Ectodermal cell (in vitro differentiated cells): ENCODE data around the gene NOL4L.

Experiments used
- H3K27ac ChIP-seq: 2 replicates; pipeline ENCODE4 v1.7.0; 2013; ENCODE audit warnings: mild to moderate bottlenecking, low read depth, low read length; ENCODE audit not compliant: insufficient read depth, poor library complexity, severe bottlenecking
- H3K27me3 ChIP-seq: 2 replicates; pipeline ENCODE4 v1.7.0; 2013; ENCODE audit warnings: mild to moderate bottlenecking, low read length; ENCODE audit not compliant: insufficient read depth, control insufficient read depth, poor library complexity, severe bottlenecking
- H3K36me3 ChIP-seq: one replicate; pipeline ENCODE4 v1.7.0; 2013; ENCODE audit warnings: low read length; ENCODE audit not compliant: control insufficient read depth, insufficient read depth
- H3K4me1 ChIP-seq: one replicate; pipeline ENCODE4 v1.7.0; 2013; ENCODE audit warnings: low read length; ENCODE audit not compliant: control insufficient read depth, insufficient read depth
- H3K4me3 ChIP-seq: 2 replicates; pipeline ENCODE4 v1.7.0; 2013; ENCODE audit warnings: low read depth, low read length, control low read depth; ENCODE audit not compliant: insufficient read depth
- H3K9me3 ChIP-seq: 2 replicates; pipeline ENCODE4 v1.7.0; 2013; ENCODE audit warnings: mild to moderate bottlenecking, low read length, moderate library complexity; ENCODE audit not compliant: control insufficient read depth
- WGBS, 2 experiments: methylation state at CpG; one replicate each; pipeline ENCODE4 v1.1.7; 2013; ENCODE audit warnings: missing lambda C conversion rate in 2 of 2; 5-methylcytosine and 5-hydroxymethylcytosine counted together

Gene NOL4L

GRCh38 chr20:32569018-32569379 lies 16.1 kb downstream of the NOL4L start:
- Histone ChIP-seq H3K27me3 (no peaks in the 10 kb centered on the region), H3K4me1 (peaks cover 16% of the 10 kb centered on the region), H3K36me3 (no peaks in the 10 kb centered on the region), H3K4me3 (no peak overlapping the region), H3K9me3 (no peaks in the 10 kb centered on the region), H3K27ac (no peak overlapping the region)
- 76 to 81% methylated on average over 3 of the region's 3 CpGs for WGBS, 2 experiments

- Histone ChIP-seq H3K27ac (no peak overlapping the region), H3K27me3 (no peaks in the 10 kb centered on the region), H3K36me3 (no peaks in the 10 kb centered on the region), H3K4me1 (peaks cover 17% of the 10 kb centered on the region), H3K4me3 (no peak overlapping the region), H3K9me3 (no peaks in the 10 kb centered on the region)
- WGBS, 2 experiments, result 94% methylated on average over 6 of the region's 6 CpGs
These were observed 17.6 kb downstream of the NOL4L start for GRCh38 chr20:32567384-32568178.

DNA sequence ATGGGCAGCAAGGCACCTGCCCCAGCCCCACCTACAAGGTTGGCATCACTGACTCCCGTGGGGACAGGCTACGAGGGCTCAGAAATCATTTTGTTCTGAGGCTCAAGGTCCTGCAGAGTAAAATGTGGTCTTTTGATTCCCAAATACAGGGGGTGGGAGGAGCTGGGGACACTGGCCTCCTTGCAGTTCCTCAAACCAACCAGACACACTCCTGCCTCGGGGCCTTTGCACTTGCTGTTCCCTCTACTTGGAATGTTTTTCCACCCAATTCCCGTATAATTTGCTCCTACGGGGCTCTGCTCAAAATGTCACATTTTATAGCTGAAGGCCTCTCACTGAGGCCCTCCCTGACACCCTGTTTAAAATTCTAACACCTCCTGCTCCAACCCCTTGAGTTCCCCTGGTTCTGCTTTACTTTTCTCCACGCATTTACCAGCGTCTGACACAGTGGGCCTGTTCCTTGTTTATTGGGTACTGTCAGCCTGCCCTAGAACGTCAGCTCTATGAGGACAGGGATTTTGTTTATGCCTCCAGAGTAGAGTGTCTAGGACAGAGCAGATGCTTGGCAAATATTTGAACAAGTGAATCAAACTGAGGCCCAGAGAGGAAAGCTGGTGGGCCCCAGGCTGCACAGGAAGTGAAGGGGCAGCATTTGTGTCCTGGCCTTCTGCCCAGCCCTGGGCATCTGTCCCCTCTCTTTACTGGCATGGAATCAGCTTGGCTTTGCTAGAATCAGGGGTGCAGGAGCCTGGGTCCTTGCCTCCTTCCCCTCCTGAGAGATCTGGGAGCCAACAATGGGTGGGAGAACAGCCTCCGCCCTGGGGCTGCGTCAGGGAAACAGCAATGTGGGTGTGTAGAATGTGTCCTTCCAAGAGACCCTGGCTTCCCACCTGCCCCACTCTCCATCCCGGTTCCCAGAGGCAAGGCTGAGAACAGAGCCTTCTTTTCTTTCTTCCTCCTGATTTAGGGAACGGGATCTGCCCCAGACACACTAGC lies 18.5 kb downstream of the NOL4L start:
- 88 to 91% methylated on average over 11 to 12 of the region's 12 CpGs for WGBS, 2 experiments
- Histone ChIP-seq H3K36me3 (no peaks in the 10 kb centered on the region), H3K27ac (no peak overlapping the region), H3K9me3 (no peaks in the 10 kb centered on the region), H3K27me3 (no peaks in the 10 kb centered on the region), H3K4me3 (no peak overlapping the region), H3K4me1 (peaks cover 25% of the 10 kb centered on the region)

DNA sequence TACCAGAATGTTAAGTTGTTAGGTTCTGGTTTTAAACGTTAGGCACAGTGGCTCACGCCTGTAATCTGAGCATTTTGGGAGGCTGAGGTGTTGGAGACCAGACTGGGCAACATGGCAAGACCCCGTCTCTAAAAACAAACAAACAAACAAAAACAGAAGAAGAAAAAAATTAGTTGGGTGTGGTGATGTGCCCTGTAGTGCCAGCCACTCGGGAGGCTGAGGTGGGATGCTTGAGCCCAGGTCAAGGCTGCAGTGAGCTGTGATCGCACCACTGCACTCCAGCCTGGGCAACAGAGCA lies 19.4 kb downstream of the NOL4L start:
- Histone ChIP-seq H3K36me3 (no peaks in the 10 kb centered on the region), H3K4me3 (no peak overlapping the region), H3K27me3 (no peaks in the 10 kb centered on the region), H3K4me1 (peaks cover 31% of the 10 kb centered on the region), H3K27ac (no peak overlapping the region), H3K9me3 (no peaks in the 10 kb centered on the region)
- 93 to 99% methylated on average over 4 to 5 of the region's 5 CpGs for WGBS, 2 experiments

- no peaks in the 10 kb centered on the region for H3K27me3 ChIP-seq
- peaks cover 31% of the 10 kb centered on the region for H3K4me1 ChIP-seq
- WGBS, 2 experiments, result 84 to 87% methylated on average over 19 of the region's 19 CpGs
- no peak overlapping the region for H3K4me3 ChIP-seq
- no peaks in the 10 kb centered on the region for H3K36me3 ChIP-seq
- H3K9me3 ChIP-seq, result no peaks in the 10 kb centered on the region
- no peak overlapping the region for H3K27ac ChIP-seq
These were observed 20.0 kb downstream of the NOL4L start for GRCh38 chr20:32564921-32565734.

- no peak overlapping the region for H3K4me3 ChIP-seq
- peaks cover 34% of the 10 kb centered on the region for H3K4me1 ChIP-seq
- H3K27ac ChIP-seq, result no peak overlapping the region
- WGBS, 2 experiments, result 93 to 95% methylated on average over 6 of the region's 6 CpGs
- H3K36me3 ChIP-seq, result no peaks in the 10 kb centered on the region
- no peaks in the 10 kb centered on the region for H3K27me3 ChIP-seq
- no peaks in the 10 kb centered on the region for H3K9me3 ChIP-seq
These were observed 20.7 kb downstream of the NOL4L start for GRCh38 chr20:32564440-32564839.

DNA sequence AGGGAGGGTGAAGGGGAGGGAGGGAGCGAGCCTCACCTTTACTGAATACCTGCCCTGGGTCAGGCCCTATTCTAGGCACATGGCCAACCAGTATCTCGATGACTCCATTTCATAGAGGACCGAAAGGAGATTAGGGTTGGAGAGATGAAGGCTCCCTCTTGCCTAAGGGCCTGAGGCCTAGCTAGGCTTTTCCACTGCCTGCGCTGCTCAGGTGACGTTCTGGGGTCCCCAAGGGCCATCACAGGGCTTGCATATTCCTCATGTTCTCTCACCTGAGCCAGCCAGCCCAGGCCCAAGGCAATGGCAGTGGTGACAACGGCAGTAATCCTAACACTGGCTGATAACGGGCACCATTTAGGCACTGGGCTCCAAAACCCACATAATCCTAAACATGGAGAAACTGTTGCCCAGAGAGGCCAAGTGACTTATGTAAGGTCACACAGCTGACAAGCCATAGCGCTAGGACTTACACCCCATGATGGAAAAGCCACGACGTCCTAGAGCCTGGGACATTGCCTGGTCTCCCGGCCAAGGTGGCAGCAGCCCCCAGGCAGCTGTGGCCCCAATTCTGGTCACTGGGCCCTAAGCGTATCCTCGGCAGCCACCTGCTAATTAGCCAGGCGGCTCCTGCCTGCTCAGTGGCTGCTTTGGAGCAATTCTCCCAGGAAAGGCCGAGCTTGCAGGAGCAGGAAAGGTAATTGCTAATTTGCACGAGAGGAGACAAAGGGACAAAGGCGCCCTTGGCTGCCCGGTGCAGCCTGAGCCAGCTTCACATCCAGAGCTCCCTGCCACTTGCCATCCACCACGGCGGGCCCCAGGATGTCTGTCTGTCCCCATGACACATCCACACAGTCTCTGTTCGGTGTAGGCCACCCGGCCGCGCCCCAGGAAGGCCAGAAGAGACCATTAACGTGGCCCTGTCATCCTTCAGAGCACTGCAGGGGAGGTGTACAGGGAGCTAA lies 21.5 kb downstream of the NOL4L start:
- Histone ChIP-seq H3K27ac (no peak overlapping the region), H3K36me3 (no peaks in the 10 kb centered on the region), H3K27me3 (no peaks in the 10 kb centered on the region), H3K4me1 (peaks cover 38% of the 10 kb centered on the region), H3K9me3 (no peaks in the 10 kb centered on the region), H3K4me3 (no peak overlapping the region)
- 69 to 70% methylated on average over 25 of the region's 25 CpGs for WGBS, 2 experiments

DNA sequence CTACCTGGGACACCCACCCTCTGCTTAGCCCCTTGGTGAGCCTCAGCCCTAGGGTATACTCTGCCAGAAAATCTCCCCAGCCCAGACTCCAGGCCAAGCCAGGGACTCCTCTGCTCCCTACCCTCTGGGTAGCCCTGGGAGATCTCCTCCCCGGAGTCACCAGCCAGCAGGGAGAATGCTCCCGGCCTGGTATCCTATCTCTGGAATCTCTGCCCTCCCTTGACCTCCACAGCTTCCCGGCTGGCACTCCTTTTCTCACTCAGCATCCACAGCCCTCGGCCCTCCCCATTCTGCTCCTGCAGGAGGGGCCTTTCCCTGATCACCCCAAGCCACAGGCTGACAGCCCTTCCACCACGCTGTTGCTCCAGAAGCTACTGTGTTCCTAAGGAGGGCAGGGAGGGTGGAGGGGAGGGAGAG lies 22.6 kb downstream of the NOL4L start:
- Histone ChIP-seq H3K9me3 (no peaks in the 10 kb centered on the region), H3K36me3 (no peaks in the 10 kb centered on the region), H3K27me3 (no peaks in the 10 kb centered on the region), H3K27ac (peak overlapping the region; percentile 26), H3K4me1 (peaks cover 47% of the 10 kb centered on the region), H3K4me3 (no peak overlapping the region)
- 11 to 13% methylated on average over 5 of the region's 5 CpGs for whole genome bisulfite sequencing, 2 experiments
